VCaP (cell line): Measurements from ENCODE around the gene TNIP2.
"Not testable (repeated sequence)": the region's sequence is repeated elsewhere in the genome, so short reads cannot be mapped to it uniquely, and the experiment has no call there.

ENCODE experiments used
- H3K27ac ChIP-seq: fragments of 450-650 bp; 2 replicates; pipeline ENCODE4 v1.5.1; 2017
- CTCF ChIP-seq: fragments of 450-650 bp; conservative IDR thresholded peaks from 2 replicates; pipeline ENCODE4 v1.5.1; 2017; ENCODE audit warnings: mild to moderate bottlenecking, moderate library complexity

TNIP2 gene

GRCh38 chr4:2742823-2743517 lies 13.2 kb downstream of the TNIP2 start:
- H3K27ac ChIP-seq, result no peak overlapping the region
- no peak for TF ChIP-seq CTCF

GRCh38 chr4:2742081-2742822 lies 13.9 kb downstream of the TNIP2 start:
- TF ChIP-seq CTCF, result no peak
- H3K27ac ChIP-seq, result no peak overlapping the region

GRCh38 chr4:2741626-2742025 lies 14.5 kb downstream of the TNIP2 start:
- no peak overlapping the region for H3K27ac ChIP-seq
- TF ChIP-seq CTCF, result no peak

GRCh38 chr4:2738296-2738695 lies 17.8 kb downstream of the TNIP2 start:
- not testable (repeated sequence) for H3K27ac ChIP-seq

GRCh38 chr4:2735869-2736268 lies 20.3 kb downstream of the TNIP2 start:
- TF ChIP-seq CTCF, result no peak
- no peak overlapping the region for H3K27ac ChIP-seq

GRCh38 chr4:2734612-2735011 lies 21.5 kb downstream of the TNIP2 start:
- H3K27ac ChIP-seq, result no peak overlapping the region
- TF ChIP-seq CTCF, result no peak

GRCh38 chr4:2733844-2734574 lies 22.1 kb downstream of the TNIP2 start:
- no peak for TF ChIP-seq CTCF
- H3K27ac ChIP-seq, result no peak overlapping the region
